Epithelial cell of prostate (primary cell): Measurements from ENCODE around the gene RHOBTB3.

ENCODE experiments used
- DNase-seq: peaks from one replicate; pipeline ENCODE4 v3.0.0-alpha.2; 2011; ENCODE audit warnings: low read depth, low spot score
- H3K27ac ChIP-seq: fragments of 450-650 bp; 2 replicates; pipeline ENCODE4 v1.5.1; 2017; ENCODE audit warnings: mild to moderate bottlenecking

Gene RHOBTB3

DNA sequence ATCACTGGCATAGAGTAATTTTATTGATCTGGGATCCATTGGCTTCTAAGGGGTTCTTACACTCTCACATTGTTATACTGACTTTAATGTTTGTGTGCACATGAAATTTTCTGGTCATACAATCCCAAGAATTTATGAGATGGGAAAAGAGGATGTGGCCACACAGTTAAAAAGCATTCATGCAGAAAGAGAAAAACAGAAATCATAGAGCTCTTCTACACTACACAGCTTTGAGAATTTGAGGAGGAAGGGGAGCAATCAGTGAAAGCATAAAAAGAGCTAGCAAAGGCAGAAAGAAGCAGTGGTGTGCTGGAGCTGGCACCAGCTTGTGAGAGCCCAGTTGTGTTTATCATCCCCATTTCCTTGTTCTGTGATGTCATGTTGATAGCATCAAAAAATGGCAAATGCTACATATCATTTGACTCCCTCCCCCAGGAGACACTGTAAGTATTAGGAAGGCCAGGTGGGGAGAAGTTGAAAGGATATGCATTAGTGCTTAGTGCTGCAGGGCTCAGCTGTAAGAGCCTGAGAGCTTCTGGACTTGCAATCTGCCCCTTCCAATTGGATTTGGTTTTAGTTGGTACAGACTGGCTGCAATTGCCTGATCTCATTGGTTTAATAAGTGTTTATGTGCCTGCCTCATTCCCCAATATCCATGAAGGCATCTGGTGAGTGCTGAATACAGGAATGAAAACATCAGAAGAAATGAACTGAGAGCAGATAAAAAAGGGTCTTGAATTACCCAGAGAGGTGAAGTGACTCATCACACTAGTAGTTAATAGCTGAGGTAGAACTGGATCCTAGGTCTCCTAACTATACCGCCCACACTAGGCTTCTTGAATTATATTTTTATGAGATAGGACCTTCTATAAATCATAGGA is 30.9 kb downstream of the RHOBTB3 start:
- DNase-seq = no peak
- H3K27ac ChIP-seq = no peak overlapping the region

DNA sequence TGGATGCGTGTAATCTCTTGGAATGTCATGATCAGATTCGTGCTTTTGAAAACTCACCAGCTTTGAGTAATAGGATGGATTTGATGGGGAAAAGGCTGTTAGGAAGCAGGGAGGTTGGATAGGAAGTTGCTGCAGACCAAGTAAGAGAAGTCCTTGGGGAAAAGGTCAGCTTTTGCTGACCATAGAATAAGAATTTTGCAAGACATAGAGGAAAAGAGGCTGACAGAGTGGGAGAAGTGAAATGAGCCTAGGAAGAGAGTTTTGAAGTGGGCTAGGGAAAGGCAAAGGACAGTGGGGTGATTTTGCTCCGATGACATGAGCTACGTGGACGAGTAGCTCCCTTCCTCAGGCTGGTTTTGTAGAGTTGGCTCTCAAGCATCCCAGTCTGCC is 31.5 kb downstream of the RHOBTB3 start:
- H3K27ac ChIP-seq = no peak overlapping the region
- DNase-seq = no peak

DNA sequence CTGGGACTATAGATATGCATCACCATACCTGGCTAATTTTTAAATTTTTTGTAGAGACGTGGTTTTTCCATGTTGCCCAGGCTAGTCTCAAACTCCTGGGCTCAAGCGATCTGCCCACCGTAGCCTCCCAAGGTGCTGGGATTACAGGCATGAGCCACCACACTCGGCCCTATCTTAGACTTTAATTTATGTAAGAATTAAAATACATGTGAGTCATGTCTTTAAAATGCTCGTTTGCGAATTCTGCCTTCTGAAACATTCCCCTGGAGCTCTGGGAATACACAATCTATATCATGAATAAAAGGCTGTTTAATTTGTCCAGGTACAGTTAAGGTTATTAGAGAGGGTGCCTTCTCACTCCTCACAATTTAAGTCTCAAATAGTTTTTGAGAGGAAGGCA is 32.8 kb downstream of the RHOBTB3 start:
- H3K27ac ChIP-seq = no peak overlapping the region
- DNase-seq = no peak

DNA sequence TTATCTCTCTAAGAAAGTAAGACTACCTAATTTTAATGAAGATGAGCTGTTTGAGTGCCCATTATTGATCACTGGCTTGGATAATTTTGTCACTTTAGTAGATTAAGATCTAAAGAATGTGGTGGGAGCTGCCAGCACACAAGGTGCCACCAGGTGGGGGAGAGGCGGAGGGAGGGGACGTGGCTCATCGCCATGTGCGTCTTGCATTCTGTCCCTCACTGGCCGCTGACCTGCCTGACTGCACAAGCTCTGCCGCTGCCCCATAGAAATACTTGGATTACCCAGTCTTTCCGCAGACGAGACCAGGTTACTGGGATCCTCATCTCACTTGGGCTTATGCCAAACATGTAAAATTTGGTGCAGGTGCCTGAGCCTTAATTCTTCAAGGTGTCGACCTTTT is 37.6 kb downstream of the RHOBTB3 start:
- DNase-seq = no peak
- no peak overlapping the region for H3K27ac ChIP-seq

DNA sequence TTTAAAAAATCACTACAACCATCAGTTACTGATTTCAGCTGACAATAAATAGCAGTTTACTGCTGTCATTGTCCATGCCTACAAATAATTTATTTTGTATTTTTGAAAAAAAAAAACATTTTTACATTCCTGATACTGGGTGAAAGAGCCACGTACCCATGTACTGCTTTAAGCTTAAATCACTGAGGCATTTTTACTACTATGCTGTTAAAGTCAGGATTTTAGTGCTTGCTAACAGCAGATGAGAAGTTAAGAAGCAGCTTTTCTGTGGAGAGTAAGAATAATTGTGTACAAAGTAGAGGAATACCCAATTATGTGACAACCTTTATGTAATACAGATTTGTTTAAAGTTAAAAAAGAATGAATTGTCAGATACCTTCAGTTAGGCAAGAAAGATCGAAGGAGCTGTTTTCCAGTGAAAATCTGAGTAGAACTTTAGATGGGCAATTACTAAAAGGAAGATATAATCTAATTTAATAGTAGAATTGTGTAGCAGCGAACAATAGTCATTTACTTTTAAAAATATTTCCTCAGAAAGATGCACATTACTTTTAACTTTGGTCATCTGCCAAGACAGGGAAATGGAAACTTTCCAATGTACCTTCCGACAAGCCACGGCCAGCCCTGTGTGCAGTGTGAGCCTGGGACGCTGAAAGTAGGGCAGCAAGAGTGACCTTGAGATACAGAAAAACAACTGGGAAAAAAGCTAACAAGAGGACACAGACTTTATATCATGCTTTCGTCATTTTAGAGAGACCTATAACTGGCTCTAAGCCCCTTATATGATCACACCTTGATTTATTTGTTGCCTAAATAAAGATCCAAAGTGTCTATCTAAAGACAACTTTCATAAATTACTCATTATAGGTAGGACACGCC is 39.9 kb downstream of the RHOBTB3 start:
- H3K27ac ChIP-seq = peak overlapping the region; percentile 14
- no peak for DNase-seq

DNA sequence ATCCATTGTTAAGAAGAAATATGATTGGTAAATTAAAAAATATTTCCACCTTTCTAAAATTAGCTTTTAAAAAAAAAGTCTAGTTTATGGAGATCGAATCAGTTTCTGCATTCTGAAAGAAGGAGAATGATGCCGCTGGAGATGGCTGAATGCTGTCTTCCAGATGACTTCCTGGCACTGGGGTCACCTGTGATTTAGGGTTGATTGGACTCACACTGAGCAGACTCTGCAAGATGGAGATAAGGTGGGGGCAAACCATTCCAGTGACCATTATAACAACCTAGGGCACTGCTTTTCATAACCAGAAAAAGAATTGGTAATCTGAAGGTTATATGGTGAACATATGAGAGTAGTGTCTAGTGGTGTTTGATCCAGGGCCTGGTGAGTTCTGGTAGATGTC is 40.8 kb downstream of the RHOBTB3 start:
- DNase-seq = no peak
- no peak overlapping the region for H3K27ac ChIP-seq

DNA sequence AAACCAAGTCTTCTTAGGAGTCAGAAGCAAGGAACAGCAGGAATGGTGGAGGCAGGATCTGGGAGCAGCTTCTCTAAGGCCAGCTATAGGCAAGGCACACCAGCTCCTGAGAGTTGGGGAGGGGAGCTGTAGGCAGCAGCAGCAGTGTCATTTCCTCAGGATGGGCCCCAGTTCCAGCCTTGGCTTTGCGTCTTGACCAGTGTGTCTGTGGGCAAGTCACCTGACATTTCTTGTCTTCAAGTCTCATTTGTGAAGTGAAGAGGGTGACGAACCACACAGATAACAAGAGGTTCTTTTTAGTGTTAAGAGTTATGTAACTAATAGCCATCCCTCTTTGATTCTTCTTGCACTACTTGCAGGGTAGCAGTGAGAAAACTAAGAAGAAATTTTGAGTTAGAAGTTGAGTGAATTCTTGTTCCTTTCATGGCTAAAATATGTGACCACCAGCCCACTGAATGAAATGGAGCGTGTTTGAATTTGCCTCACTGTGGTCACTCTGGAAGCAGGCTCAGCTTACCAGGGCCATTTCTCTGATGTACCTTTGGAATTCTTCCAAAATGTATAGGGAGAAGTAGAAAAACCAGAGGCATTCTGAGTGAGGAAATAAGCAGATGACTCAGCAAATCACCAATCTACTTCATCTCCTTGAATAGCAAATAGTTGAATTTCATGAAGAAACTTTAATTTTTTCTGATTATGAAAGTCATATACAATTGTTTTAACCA is 42.4 kb downstream of the RHOBTB3 start:
- DNase-seq = no peak
- H3K27ac ChIP-seq = no peak overlapping the region

DNA sequence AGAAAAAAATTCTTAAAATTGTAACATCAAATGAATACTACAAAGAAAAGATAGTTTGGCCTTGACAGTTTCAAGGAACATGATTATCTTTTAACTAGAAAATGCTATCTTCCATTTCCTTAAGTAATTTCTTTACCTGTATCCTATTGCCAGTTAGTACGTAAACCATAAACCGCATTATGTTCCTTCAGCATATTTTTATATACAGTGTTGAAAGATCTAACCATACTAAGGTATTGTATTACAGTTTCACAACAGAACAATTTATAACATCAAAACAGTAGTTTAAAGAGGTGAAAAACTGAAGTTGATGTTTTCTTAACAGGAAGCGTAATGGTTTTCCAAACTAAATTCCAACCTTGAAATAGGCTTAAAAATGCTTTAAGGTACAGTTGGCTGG is 46.3 kb downstream of the RHOBTB3 start:
- no peak overlapping the region for H3K27ac ChIP-seq
- DNase-seq = no peak

DNA sequence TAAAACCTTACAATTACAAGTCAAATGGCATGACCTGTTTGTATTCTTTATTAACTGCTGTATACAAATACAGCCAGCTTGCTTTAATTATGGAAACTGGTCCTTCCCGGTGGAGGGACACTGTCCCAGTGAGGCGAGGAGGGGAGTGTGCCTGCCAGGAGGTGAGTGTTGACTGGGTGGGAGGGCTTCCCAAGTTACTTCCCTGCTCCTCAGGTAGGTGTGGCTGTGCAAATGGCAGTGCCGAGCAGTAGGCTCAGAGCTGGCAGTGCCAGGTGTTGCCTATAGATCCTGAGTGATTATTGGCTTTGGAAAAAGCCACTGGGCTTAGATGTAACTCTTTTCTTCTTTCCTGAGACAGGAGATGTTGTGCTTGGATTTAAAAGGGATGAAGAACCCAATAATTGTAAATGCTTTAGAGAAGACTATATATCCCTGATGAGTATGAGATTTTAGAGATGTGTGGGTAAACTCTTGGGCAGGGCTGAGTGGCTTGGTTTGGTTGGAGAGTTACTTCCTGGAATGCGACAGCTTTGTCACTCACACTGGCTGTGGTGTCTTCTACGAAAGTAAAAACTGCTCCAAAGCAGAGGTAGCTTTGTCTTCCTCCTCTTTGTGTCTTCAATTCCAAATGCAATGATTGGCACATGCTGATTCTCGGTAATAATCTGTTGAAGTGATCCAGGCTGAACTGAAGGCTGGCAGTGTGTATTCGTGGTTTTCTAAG is 47.7 kb downstream of the RHOBTB3 start:
- no peak for DNase-seq
- H3K27ac ChIP-seq = no peak overlapping the region

DNA sequence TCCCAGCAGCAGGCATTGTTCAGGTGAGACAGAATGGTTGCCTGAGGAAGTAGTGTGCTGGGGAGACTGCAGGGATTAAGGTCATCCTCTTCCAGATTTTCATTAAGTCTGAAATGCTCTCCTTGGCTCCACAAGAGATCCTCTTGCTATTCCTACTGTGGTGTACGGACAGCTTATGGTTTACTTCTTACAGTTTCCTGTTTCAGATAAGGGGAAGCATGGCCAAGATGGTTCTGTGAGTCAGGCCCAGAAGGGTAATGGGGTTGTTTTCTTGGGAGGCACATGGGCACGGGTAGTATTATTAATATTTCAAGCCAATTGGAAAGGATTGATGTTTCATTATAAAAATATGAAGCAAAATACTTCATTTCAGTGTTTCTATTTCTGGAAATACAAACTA is 48.5 kb downstream of the RHOBTB3 start:
- DNase-seq = no peak
- H3K27ac ChIP-seq = no peak overlapping the region

DNA sequence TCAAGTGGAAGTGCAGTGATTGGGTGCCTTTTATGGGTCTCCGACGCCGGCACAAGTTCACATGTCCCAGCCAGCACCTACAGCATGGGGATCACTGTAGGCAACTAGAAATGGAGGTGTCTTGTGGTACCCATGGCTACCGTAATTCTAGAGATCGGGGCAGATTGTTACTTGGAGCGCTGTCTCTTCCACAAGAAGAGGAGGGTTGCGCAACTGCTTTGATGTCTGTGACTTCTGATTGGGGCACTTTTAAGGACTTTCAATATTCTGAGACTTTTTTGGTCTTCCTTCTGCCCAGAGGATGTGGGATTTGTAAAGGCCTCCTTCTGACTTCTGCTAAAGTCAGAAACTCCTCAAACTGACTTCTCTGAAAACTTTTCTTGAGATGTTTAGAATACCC is 49.5 kb downstream of the RHOBTB3 start:
- H3K27ac ChIP-seq = no peak overlapping the region
- no peak for DNase-seq

DNA sequence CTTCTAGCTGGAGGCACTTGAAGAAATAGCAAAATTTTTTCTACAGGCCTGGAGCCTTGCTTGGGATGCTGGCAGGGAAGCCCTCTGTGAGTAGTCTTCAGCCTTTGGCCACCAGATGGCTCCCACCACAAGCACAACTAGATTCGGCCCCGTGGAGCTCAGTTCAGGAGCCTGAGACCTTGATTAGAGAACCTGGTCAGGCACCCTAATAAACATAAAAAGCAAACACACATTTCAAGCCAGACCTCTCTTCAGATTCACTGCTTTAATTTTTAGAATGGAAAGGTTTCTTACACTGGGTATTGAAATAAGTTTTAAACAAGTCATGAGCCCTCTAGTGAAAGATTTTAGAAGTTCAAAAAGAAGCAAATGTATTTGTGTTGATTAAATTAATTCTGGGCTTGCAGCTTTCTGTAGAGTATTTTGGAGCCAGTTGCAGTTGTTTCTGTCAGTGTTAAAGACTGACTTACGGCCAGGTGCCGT is 50.0 kb downstream of the RHOBTB3 start:
- no peak overlapping the region for H3K27ac ChIP-seq
- no peak for DNase-seq

DNA sequence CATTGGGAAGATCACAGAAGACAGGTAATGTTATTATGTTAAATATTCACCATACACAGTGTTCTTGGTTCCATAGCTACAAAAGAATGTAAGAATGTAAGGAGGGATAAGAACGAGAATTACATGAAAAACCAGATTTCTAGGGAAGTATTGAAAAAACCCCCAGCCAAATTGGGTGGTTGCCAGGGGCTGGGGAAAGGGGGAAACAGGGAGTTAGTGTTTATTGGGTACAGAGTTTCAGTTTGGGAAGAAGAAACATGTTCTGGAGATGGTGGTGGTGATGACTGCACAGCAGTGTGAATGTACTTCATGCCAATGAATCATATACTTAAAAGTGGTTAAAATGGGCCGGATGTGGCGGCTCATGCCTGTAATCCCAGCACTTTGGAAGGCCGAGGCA is 51.0 kb downstream of the RHOBTB3 start:
- DNase-seq = no peak
- no peak overlapping the region for H3K27ac ChIP-seq

DNA sequence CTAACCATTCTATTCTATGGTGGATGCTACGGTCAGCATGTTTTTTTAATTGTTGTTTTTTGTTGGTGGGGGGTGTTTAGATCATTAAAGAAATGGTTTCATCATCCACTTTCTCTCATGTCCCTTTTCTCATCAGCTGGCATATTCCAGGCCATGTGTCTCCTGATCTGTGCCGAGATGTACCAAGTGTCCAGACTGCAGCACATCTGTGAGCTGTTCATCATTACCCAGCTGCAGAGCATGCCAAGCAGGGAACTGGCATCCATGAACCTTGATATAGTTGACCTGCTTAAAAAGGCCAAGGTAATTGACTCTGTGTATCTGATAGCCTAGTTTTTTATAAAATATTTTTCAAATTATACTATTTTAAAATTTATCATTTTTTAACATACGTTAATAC is 52.5 kb downstream of the RHOBTB3 start:
- no peak overlapping the region for H3K27ac ChIP-seq
- DNase-seq = no peak

DNA sequence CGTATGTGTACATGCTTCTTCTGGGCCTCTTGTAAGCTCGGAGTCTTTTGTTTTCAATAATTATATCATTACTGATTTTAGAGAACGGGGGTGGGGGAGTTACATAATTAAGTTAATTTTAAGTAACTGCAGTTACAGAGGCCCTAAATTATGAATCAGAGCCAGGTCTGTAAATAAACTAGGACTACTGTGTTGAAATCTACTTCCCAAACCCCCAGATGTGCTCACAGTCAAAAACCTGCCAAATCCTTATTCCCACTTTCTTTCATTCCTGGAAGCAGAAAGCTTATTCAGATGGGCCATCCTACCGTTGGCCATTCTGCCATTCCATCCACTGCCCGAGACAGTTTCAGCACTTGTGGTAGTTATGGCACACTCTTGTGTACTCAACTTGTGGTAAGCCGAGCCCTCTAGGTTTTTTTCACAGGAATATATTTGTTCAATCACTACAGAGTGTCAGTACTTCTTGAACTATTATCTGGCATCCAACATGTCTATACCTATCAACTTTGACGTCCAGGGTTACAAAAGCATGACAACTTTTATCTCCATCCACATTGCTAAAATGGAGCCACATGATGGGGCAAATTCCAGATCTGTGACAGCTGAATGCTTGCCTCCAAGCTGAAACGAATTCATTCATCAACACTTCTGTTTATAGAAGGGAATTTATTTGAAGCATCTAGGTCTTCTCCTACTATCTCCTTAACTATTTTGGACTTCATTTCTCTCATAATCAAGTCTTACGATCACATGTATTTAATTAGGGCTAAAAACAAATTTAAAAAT is 53.6 kb downstream of the RHOBTB3 start:
- H3K27ac ChIP-seq = no peak overlapping the region
- no peak for DNase-seq

DNA sequence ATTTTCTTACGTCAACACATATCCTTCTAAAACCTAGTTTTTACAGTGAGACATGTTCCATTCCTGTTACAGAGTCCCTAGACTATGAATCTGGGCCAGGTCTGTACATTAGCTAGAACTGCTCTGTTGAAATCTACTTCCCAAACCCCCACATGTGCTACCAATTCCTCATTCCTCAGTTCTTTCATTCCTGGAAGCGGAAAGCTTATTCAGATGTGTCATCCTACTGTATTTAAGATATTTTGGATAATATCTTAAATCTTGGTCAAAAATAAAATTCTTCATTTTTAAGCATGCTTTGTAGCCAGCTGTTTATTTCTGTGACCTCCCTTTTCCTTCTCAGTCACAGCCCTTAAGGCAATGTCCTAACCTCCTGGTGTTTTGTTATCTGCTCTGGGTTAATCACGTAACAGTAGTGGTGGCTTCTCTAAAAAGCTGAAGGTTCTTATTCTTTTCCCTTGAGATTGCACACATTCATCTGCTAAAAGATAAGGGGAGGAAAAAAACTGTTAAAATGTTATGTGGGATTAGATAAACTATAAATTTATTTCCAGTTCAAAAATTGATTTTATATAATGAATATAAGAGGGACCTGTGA is 55.8 kb downstream of the RHOBTB3 start:
- no peak overlapping the region for H3K27ac ChIP-seq
- no peak for DNase-seq

DNA sequence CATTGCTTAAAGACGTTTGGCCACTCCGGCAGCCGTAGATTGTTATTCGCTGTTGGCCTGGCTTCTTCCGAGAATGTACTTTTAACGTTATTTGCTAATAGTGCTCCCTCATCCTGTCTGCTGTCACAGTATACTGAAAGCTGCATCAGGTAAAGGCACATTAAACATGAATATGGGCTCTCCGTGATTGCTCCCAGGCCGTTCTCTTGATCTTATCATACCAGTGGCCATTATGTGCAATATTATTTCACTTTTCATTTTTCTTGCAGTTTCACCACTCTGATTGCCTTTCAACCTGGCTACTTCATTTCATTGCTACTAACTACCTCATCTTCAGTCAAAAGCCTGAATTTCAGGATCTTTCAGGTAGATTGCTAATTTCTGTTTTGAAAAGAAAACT is 57.4 kb downstream of the RHOBTB3 start:
- DNase-seq = no peak
- H3K27ac ChIP-seq = no peak overlapping the region

DNA sequence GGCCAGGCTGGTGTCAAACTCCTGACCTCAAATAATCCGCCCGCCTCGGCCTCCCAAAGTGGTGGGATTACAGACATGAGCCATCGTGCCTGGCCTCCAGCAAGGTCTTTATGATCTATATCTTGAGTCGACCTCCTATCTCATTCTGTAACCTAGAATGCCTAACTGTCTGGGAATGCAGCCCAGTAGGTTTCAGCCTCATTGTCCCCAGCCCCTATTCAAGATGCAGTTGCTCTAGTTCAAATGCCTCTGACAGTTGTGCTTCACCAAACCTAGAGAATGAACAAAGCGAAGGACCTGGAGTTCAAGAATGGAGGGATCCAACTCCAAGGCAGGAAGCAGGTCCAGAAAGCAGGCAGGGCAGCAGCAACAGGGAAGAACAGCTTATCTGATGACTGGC is 60.6 kb downstream of the RHOBTB3 start:
- no peak for DNase-seq

DNA sequence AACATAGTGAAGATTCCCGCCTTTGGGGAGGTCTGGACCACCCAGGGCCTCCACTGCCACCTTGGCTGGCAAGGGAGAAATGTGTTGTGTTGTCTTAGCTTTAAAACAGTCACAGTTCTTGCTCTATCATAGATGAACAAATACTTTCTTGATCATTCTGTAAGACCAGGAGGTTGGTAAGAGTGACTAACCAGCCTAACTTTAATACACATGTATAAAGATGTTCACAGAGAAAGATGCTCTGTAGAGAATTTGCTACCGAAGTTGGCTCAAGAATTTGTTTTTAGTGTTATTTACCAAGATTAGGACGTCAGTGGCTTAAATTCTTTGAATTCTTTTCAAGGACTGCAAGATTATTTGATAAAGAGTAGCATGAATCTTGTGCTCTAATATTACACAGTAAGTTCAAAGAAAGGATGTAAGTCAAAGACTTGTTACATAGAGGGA is 63.0 kb downstream of the RHOBTB3 start:
- H3K27ac ChIP-seq = no peak overlapping the region
- no peak for DNase-seq

More for the DNA sequence above, 60.6 kb downstream of the RHOBTB3 start:
- H3K27ac ChIP-seq = no peak overlapping the region
